Suprapubic skin (tissue), 3 donors: Measurements from ENCODE around the gene SEMA4A.
A peak's percentile ranks its signal among the peaks of the same experiment; 100 is the strongest.

Experiments
- CTCF ChIP-seq, 2 donors: fragments of 200-600 bp in 1 of 2; fragments of 450-650 bp in 1 of 2; sonication (generic) in 1 of 2; IDR thresholded peaks; one replicate each; pipeline ENCODE4 v1.5.1; 2016 to 2019; ENCODE audit warnings: antibody characterized with exemption in 2 of 2, mild to moderate bottlenecking in 1 of 2, moderate library complexity in 1 of 2
- POLR2AphosphoS5 ChIP-seq, 3 donors: sonication (generic); formaldehyde crosslinking; IDR thresholded peaks; one replicate each; pipeline ENCODE4 v1.6.1; 2017; ENCODE audit warnings: antibody characterized with exemption in 3 of 3

- TF ChIP-seq CTCF (IDR thresholded peaks at IDR 0.05), result no peak
- peak in 1 of 3 donors; percentile 21 for TF ChIP-seq POLR2AphosphoS5 (IDR thresholded peaks at IDR 0.05)
Observed at GRCh38 chr1:156126630-156127534, 26.5 kb upstream of the SEMA4A start.
